ENCODE data around the gene RPS23. TPM values are rescaled to one million over a fixed set of nuclear protein-coding genes. Genes with fewer than 3 reads are reported as not detected.

Gene RPS23
- total RNA-seq, 1 experiment from 2014 or later: 1,388 TPM

GRCh38 chr5:82297711-82298110 is 19.6 kb upstream of the RPS23 start:
- intact Hi-C loops (cut with micrococcal nuclease; ENCODE audit: unreplicated experiment): no loop called here
- Histone ChIP-seq H3K27me3 (ENCODE audit: control insufficient read depth, insufficient read depth, low read length) (no peaks in the 10 kb centered on the region), H3K4me3 (ENCODE audit: low read depth in 2 of 2, low read length in 2 of 2) (no peak overlapping the region), H3K36me3 (ENCODE audit: control insufficient read depth, insufficient read depth, low read length) (no peaks in the 10 kb centered on the region), H3K9me3 (ENCODE audit: control insufficient read depth, insufficient read depth, low read depth, low read length) (no peaks in the 10 kb centered on the region), H3K4me1 (ENCODE audit: control insufficient read depth, insufficient read depth, low read length) (no peaks in the 10 kb centered on the region), H3K27ac (ENCODE audit: low read length) (no peak overlapping the region)
- in situ Hi-C loops (cut with HindIII; ENCODE audit: low pct_unique_long_range_greater_than_20kb, low sequenced_read_pairs): no loop called here
- TF ChIP-seq SIN3A (IDR thresholded peaks at IDR 0.05; ENCODE audit: borderline replicate concordance, insufficient read depth, low read depth, low read length): no peak
- no peak for TF ChIP-seq POLR2AphosphoS5 (IDR thresholded peaks at IDR 0.05; ENCODE audit: low read depth, low read length)
- TF ChIP-seq CTCF (IDR thresholded peaks at IDR 0.05): no peak
- no peak for TF ChIP-seq TCF7L2 (IDR thresholded peaks at IDR 0.05; ENCODE audit: low read depth, low read length)
- no peak for TF ChIP-seq REST (IDR thresholded peaks at IDR 0.05; ENCODE audit: insufficient read depth in 1 of 2, low read depth in 2 of 2, low read length in 1 of 2)
- DNase-seq (ENCODE audit: low read depth, low spot score) (no peak), ATAC-seq (no peak)
- ChIA-PET POLR2A (no interaction called here), CTCF (no interaction called here)
- no TSS peak for BruUV-seq (replicated peaks)

GRCh38 chr5:82296929-82297328 is 18.8 kb upstream of the RPS23 start:
- intact Hi-C loops (cut with micrococcal nuclease; ENCODE audit: unreplicated experiment) (no loop called here), in situ Hi-C loops (cut with HindIII; ENCODE audit: low pct_unique_long_range_greater_than_20kb, low sequenced_read_pairs) (no loop called here)
- Histone ChIP-seq H3K27me3 (ENCODE audit: control insufficient read depth, insufficient read depth, low read length) (no peaks in the 10 kb centered on the region), H3K27ac (ENCODE audit: low read length) (no peak overlapping the region), H3K36me3 (ENCODE audit: control insufficient read depth, insufficient read depth, low read length) (no peaks in the 10 kb centered on the region), H3K4me1 (ENCODE audit: control insufficient read depth, insufficient read depth, low read length) (no peaks in the 10 kb centered on the region), H3K9me3 (ENCODE audit: control insufficient read depth, insufficient read depth, low read depth, low read length) (no peaks in the 10 kb centered on the region), H3K4me3 (ENCODE audit: low read depth in 2 of 2, low read length in 2 of 2) (no peak overlapping the region)
- no TSS peak for BruUV-seq (replicated peaks)
- DNase-seq (ENCODE audit: low read depth, low spot score): no peak
- POLR2A ChIA-PET: no interaction called here
- CTCF ChIA-PET: no interaction called here
- no peak for ATAC-seq
- TF ChIP-seq CTCF (IDR thresholded peaks at IDR 0.05): peak; percentile 28
- no peak for TF ChIP-seq POLR2AphosphoS5 (IDR thresholded peaks at IDR 0.05; ENCODE audit: low read depth, low read length)

Measured in Panc1 (cell line).